GM18499 (cell line): ENCODE results near the gene CASTOR1.

Experiments
- ATAC-seq: cut with Tn5 transposase; IDR thresholded peaks from one replicate; pipeline ENCODE4 v1.9.1; 2021; ENCODE audit warnings: moderate number of reproducible peaks; ENCODE audit not compliant: insufficient read depth, unreplicated experiment

CASTOR1 gene

GRCh38 chr22:30235687-30236170 is 53.6 kb downstream of the CASTOR1 start:
- no peak for ATAC-seq
